ENCODE results near the gene RYR1. TPM values are rescaled to one million over a fixed set of nuclear protein-coding genes. Genes with fewer than 3 reads are reported as not detected.

Gene RYR1
- polyA plus RNA-seq, 1 of the 3 experiments (the other 2 are of a cell fraction), result under 0.01 TPM

GRCh38 chr19:38405276-38405675 is 28.2 kb upstream of the RYR1 start:
- no peak overlapping the region for H3K27ac ChIP-seq (ENCODE audit: low read depth in 2 of 2, low read length in 1 of 2)
- no peaks in the 10 kb centered on the region for H4K20me1 ChIP-seq (ENCODE audit: insufficient read depth)
- peaks cover 0 to 4% of the 10 kb centered on the region in 2 experiments for H3K36me3 ChIP-seq (replicated peaks in 1 of 2; ENCODE audit: control insufficient read depth in 1 of 2, insufficient read depth in 2 of 2, low read length in 1 of 2)
- H3K27me3 ChIP-seq (ENCODE audit: insufficient read depth), result no peaks in the 10 kb centered on the region
- no peak overlapping the region for H3K4me3 ChIP-seq (ENCODE audit: low read depth in 2 of 2, low read length in 1 of 2)
- no peak for DNase-seq
- H3K4me2 ChIP-seq, result no peak overlapping the region
- H2AFZ ChIP-seq (ENCODE audit: low read depth), result no peak overlapping the region
- H3K9me2 ChIP-seq, result no peaks in the 10 kb centered on the region
- ChIA-PET POLR2A (interaction anchor here (1.1 kb wide), 1 partner anchor 31 kb away, joined by 3 read pairs; the partner anchor contains the start of gene PSMD8), CTCF (interaction anchor here (0.6 kb wide), 1 partner anchor 495 kb away, joined by 3 read pairs; no protein-coding TSS in a partner anchor)
- 97% methylated on average over 8 of the region's 8 CpGs for WGBS (ENCODE audit: low lambda C conversion rate)
- no peaks in the 10 kb centered on the region for H3K9me3 ChIP-seq
- no peaks in the 10 kb centered on the region; a peak in 1 of 4 replicates for H3K4me1 ChIP-seq (ENCODE audit: control insufficient read depth in 1 of 2, insufficient read depth in 2 of 2, low read depth in 1 of 2, low read length in 1 of 2)
- peaks cover 11% of the 10 kb centered on the region for H3F3A ChIP-seq (replicated peaks; ENCODE audit: insufficient read depth)
- no peak overlapping the region for H3K9ac ChIP-seq
- H3K79me2 ChIP-seq (ENCODE audit: insufficient read depth), result peaks cover 6% of the 10 kb centered on the region; the same call in 1 of the 2 replicates
- TF ChIP-seq PBX3 (IDR thresholded peaks at IDR 0.05) (no peak), EP300 (IDR thresholded peaks at IDR 0.05; ENCODE audit: borderline replicate concordance in 1 of 2, low read depth in 1 of 2, low read length in 1 of 2) (no peak), RXRA (IDR thresholded peaks at IDR 0.05; ENCODE audit: borderline replicate concordance, low read depth) (no peak), NFIC (IDR thresholded peaks at IDR 0.05; ENCODE audit: borderline replicate concordance) (no peak), MXI1 (IDR thresholded peaks at IDR 0.05; ENCODE audit: low read depth, low read length) (no peak), GABPA (IDR thresholded peaks at IDR 0.05; ENCODE audit: low read depth) (no peak), FOSL2 (IDR thresholded peaks at IDR 0.05; ENCODE audit: borderline replicate concordance, low read depth) (no peak), EZH2phosphoT487 (IDR thresholded peaks at IDR 0.05; ENCODE audit: borderline replicate concordance, low read depth) (no peak), YY1 (IDR thresholded peaks at IDR 0.05; ENCODE audit: low read depth) (no peak), FOXJ3 (CRISPR knock-in tag; IDR thresholded peaks at IDR 0.05) (no peak), SIN3A (IDR thresholded peaks at IDR 0.05; ENCODE audit: borderline replicate concordance, low read depth, low read length) (no peak), IRF3 (IDR thresholded peaks at IDR 0.05; ENCODE audit: low read depth, low read length) (no peak), TAF1 (IDR thresholded peaks at IDR 0.05; ENCODE audit: borderline replicate concordance, low read depth, low read length) (no peak), CHD2 (IDR thresholded peaks at IDR 0.05; ENCODE audit: low read length, partially characterized antibody) (no peak), MAX (IDR thresholded peaks at IDR 0.05; ENCODE audit: low read depth) (no peak), USF2 (IDR thresholded peaks at IDR 0.05; ENCODE audit: borderline replicate concordance, low read depth, low read length) (no peak), JUND (IDR thresholded peaks at IDR 0.05) (no peak), ELF1 (IDR thresholded peaks at IDR 0.05) (no peak), TEAD4 (IDR thresholded peaks at IDR 0.05; ENCODE audit: borderline replicate concordance, insufficient read depth) (no peak), TCF12 (IDR thresholded peaks at IDR 0.05) (no peak)

All from SK-N-SH (cell line).